GM19372 (cell line): Measurements from ENCODE around the gene PLEKHJ1.
A peak's percentile ranks its signal among the peaks of the same experiment; 100 is the strongest.

Source experiments
- ATAC-seq: cut with Tn5 transposase; IDR thresholded peaks from one replicate; pipeline ENCODE4 v1.9.1; 2021; ENCODE audit warnings: mild to moderate bottlenecking, low read depth, moderate library complexity; ENCODE audit not compliant: unreplicated experiment

PLEKHJ1 gene

DNA sequence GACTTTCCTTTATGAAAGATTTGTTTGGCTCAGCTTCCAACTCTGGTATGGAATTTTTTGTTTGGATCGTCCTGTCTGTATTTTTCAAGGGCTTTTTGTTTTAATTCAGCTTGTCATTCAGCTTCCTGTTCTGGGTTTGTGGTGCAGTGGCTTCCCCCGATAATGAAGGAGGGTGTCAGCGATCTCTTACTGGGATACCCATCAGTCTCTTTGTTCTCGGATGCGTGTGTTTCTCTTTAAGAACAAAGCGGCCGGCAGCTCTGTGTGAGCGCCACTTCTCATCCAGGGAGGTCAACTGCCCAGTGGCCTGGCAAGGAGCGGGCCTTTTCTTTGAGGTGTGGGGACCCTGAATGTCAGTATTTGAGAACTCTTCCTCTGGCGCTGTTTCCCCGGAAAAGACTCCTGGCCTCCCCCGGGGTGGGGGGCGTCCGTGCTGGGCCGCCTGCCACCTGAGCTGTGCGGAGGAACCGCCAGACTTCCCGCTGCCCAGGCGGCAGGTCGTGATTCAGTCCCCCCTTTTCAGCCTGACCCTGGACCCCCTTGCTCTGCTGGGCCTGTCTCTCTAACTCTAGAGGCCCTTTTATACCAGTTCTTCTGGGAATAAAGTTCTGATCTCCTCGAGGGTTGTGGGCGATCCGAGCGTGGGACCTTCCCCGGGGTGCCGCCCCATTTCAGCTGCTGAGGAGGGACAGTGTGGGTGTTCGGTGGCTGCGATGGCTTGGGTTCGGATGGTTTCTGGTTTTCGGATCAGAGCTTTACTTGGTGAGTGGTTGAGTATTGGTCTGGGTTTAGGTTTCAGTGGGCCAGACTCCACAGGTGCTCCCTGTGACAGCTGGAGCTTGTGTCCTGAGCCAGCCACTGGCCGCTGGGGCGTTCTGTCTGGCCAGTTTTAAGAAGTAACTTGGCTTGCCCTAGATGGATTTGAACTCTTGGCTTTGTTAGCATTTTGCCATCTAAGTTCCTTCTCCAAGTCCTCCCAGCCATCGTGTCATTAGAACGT, 3.9 kb upstream of the PLEKHJ1 start:
- no peak for ATAC-seq

- no peak for ATAC-seq
Observed at GRCh38 chr19:2239173-2239572, 3.0 kb upstream of the PLEKHJ1 start.

- ATAC-seq: no peak
Observed at GRCh38 chr19:2237869-2238153, 1.7 kb upstream of the PLEKHJ1 start.

GRCh38 chr19:2237051-2237868, 1.1 kb upstream of the PLEKHJ1 start:
- no peak for ATAC-seq

- peak; percentile 13 for ATAC-seq
Observed at GRCh38 chr19:2236064-2236313, 140 bp downstream of the PLEKHJ1 start.

DNA sequence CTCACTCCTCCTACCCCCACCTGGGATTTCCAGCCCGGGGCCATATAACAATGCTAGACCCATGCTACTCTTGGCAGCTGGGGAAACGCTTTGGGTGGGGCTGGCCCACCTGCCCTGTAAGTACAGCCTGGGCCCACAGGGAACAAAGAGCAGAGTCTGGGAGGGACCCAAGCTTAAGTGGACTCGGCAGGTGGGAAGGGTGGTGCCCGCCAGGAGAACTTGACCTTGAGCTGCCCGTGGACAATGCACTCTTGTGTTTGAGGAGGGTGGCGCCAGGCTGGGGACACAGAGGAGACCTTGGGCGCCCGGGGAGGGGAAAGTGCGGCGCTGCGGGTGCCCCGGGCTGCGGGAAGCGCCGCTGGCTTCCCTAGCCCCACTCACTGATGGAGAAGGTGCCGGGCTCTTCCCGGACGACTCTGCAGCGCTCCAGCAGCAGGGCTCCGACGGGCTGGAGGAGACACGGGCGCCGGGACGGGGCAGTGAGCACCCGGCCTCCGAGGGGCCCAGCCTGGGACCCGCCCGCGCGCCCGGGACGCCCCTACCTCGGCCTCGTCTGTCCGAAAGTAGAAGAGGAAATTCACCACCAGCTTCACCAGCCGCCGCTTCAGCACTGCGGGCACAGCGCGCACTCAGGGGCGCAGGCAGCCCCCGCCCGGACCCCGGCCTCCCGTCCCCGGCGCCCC, 607 bp downstream of the PLEKHJ1 start:
- ATAC-seq: peak; percentile 4

DNA sequence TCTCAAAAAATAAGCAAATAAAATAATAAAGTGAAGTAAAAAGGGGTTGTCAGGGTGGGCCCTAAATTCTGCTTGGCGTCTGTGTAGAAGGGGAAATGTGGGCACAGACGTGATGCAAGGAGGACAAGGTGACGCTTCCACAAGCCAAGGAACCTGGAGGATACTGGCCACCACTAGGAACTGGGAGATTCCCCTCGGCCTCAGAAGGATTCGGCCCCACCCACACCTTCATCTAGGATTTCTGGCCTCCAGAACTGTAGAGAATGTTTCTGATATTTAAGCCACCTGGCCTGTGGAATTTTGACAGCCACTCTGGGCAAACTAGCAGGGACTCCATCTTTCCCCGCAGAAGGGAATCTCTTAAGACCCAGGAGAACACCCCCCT, 1.1 kb downstream of the PLEKHJ1 start:
- no peak for ATAC-seq

GRCh38 chr19:2233601-2234280, 2.4 kb downstream of the PLEKHJ1 start:
- ATAC-seq: no peak

DNA sequence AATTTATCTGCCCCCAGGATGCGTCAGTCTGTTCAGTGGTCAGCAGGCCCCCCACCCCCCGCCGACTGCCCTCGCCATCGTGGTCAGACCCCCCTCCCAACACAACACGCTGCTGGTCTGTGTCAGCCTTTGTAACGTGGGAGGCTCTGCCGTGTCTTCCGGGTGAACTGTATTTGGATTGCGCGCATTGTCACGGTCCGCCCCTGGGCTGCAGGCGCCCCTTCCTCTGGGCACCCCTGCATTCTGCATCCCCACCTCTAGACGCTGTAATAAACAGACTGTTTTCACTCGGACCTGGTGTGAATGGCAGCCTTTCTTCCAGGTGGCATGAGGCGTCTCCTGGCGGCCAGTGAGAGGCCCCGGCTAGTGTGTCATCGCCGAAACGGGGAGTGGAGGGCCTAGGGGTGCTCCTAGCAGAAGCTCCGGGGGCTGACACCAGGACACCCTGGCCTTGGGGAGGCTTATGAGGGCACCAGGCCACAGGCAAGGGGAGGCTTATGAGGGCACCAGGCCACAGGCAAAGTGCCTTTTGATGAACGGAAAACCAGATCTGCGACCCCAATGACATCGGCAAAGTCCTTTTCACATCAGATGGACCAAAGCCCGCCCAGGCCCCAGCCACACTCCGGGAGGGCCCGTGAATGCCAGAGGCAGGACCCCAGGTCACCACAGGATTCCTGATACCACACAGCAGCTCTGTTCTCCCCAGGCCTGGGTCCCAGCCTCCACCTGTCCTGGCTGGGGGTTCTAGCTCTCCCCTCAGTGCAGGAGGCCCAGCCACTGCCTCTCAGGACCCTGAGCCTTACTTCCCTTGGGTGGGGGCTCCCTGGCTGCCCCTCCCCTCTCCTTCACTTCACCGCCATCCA, 3.6 kb downstream of the PLEKHJ1 start:
- ATAC-seq: no peak

- no peak for ATAC-seq
Observed at GRCh38 chr19:2231621-2232221, 4.4 kb downstream of the PLEKHJ1 start.

DNA sequence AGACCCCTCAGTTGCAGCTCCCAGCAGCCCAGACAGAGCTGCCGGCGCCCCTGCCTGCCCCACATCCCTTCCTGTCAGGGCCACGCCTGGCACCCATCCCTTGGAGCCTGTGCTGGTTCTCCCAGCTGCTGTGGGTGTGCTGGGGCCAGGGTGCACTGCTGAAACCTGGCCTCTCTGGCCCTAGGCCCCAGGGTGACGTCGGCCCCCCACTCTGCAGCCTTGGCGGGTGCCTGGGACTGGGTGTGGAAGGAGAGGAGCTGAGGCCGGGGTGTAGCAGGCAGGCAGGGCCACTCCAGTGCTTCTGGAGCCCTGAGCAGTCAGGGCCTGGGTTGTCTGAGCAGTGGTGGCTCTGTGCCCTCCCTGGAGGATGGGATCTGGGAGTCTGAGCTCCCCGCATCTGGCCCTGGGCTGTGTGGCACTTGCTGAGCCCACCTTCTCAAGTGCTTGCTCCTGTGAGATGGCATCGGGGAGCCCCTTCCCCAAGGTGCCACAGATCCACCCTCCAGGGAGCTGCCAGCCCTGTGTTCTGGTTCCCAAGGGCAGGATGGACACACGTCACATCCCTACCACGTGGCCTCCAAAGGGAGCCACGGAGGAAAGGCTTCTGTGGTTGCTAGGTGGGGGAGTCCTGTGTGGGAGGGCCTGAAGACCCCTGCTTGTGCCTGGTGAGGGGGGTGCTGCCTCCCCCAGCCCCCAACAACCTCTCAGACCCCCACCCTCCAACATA, 5.2 kb downstream of the PLEKHJ1 start:
- ATAC-seq: no peak

DNA sequence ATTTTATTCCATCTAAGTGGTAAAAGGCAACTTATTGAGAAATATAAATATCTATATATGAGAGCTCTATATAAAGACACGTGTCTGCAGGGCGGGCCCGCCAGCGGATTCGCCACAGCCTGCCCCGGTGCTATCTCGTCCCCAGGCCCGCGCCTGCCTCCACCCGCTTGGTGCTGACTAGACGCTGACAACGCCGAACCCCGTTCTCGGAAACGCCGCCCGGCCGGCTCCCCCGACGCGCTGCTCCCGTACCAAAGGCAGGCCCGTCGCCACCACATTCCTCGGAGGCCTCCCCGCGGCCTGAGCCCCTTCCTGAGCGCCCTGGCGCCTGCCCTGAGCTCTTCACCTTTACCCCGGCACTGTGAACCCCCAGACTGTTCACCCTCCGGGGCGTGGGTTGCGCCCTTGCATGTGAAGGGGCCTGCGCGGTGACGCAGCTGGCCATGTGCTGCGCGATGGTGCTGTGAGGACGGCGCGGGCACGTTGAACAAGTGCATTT, 6.0 kb downstream of the PLEKHJ1 start:
- no peak for ATAC-seq

DNA sequence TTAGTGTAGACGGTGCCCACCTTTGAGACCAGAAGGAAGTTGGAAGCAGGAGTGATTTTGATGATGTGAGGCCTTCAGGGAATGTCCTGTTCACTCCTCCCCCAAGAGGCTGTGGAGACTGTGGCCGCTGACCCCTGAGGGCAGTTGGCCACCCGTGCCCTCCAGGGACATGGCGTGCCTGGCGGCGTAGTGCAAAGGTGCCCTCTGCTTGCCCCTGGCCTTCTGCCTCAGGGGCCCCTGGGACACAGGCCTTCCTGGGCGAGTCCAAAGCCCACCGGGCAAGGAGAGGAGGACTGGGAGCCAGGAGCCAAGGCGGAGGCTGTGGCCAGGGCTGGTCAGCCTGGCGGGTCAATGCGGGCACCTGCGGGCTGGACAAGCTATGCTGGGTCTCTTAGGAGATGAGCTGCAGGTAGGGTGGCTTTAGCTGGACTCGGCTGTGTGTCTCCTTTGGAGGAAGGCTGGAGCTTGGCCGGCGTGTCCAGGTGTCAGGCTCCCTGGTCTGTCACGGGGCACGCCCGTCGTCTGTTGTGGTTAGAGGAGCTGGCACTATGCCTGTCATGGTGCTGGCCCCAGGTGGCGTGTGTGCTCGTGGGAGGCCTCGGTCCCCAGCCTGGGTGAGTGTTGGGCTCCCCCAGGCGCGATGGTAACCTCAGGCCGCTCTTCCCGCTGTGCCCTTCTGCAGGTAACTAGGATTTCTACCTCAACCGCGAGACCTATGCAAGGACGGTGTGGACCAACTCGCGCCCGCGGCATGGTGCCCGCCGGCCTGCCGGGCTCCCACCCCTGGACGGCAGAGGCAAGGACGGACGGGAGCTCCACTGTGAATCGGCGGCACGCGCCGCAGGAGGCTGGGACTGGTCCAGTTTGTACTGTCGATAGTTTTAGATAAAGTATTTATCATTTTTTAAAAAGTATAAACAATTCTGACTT, 6.8 kb downstream of the PLEKHJ1 start:
- no peak for ATAC-seq

- no peak for ATAC-seq
Observed at GRCh38 chr19:2228157-2229030, 7.7 kb downstream of the PLEKHJ1 start.

GRCh38 chr19:2227415-2228156, 8.5 kb downstream of the PLEKHJ1 start:
- peak; percentile 75 for ATAC-seq

DNA sequence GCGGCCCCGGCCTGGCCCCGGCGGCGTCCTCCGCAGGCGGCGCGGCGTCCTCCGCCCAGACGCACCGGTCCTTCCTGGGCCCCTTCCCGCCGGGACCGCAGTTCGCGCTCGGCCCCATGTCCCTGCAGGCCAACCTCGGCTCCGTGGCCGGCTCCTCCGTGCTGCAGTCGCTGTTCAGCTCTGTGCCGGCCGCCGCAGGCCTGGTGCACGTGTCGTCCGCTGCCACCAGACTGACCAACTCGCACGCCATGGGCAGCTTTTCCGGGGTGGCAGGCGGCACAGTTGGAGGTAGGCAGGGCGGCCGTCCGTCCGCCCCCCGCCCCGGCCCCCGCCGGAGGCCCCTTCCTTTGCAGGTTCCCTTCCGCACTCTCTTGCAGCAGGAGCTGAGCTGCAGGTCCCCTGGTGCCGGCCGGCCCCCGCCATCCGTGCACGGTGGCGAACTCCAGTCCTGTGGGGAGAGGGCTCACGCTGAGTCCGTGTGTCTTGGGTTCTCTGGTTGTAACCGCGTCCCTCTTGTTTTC, 9.2 kb downstream of the PLEKHJ1 start:
- ATAC-seq: no peak
